ENCODE results near the gene VSNL1.

GRCh38 chr2:17636257-17636656, 95.8 kb downstream of the VSNL1 start:
- TF ChIP-seq CTCF (IDR thresholded peaks at IDR 0.05): no peak
- TF ChIP-seq POLR2A (IDR thresholded peaks at IDR 0.05): no peak
